CD14-positive monocyte (primary cell): Measurements from ENCODE around the gene DCC. TPM values are rescaled to one million over a fixed set of nuclear protein-coding genes. Genes with fewer than 3 reads are reported as not detected.

Experiments used
- DNase-seq, 3 donors: peaks; one replicate each; pipeline ENCODE4 v3.0.0-alpha.2; 2011 to 2022
- H2AFZ ChIP-seq: 2 replicates; pipeline ENCODE4 v1.6.0; 2012; ENCODE audit warnings: mild to moderate bottlenecking, low read depth, low read length, inconsistent platforms; ENCODE audit not compliant: insufficient read depth, poor library complexity, severe bottlenecking
- H3K27ac ChIP-seq, 2 donors: 1 replicate in 1 of 2; 2 replicates in 1 of 2; pipeline ENCODE4 v1.5.1; 2012 to 2013; ENCODE audit warnings: low read length in 2 of 2, control low read depth in 1 of 2, inconsistent platforms in 1 of 2, low read depth in 1 of 2, mild to moderate bottlenecking in 1 of 2
- H3K27me3 ChIP-seq, 2 donors: one replicate each; pipeline versions ENCODE4 v1.6.0 to v1.6.1; 2011 to 2013; ENCODE audit warnings: low read length in 2 of 2; ENCODE audit not compliant: control insufficient read depth in 2 of 2, insufficient read depth in 2 of 2
- H3K36me3 ChIP-seq, 2 donors: replicated peaks in 1 of 2; 1 replicate in 1 of 2; 2 replicates in 1 of 2; pipeline versions ENCODE4 v1.5.1 to v1.6.1; 2012 to 2013; ENCODE audit warnings: low read length in 2 of 2, control low read depth in 1 of 2, inconsistent platforms in 1 of 2, mild to moderate bottlenecking in 1 of 2; ENCODE audit not compliant: insufficient read depth in 2 of 2, control insufficient read depth in 1 of 2
- H3K4me1 ChIP-seq, 2 donors: 1 replicate in 1 of 2; 2 replicates in 1 of 2; pipeline versions ENCODE4 v1.5.1 to v1.6.1; 2012 to 2013; ENCODE audit warnings: low read length in 2 of 2, control low read depth in 1 of 2, inconsistent platforms in 1 of 2, mild to moderate bottlenecking in 1 of 2, moderate library complexity in 1 of 2; ENCODE audit not compliant: insufficient read depth in 2 of 2, control insufficient read depth in 1 of 2
- H3K4me2 ChIP-seq: replicated peaks from 2 replicates; pipeline ENCODE3; 2012; ENCODE audit warnings: low read length, moderate library complexity, mild to moderate bottlenecking; ENCODE audit not compliant: poor library complexity, severe bottlenecking; ENCODE audit errors: extremely low read depth
- H3K4me3 ChIP-seq, 3 experiments: fragments of 200-600 bp in 1 of 3; sonication (generic) in 1 of 3; replicated peaks in 1 of 3; 1 replicate in 2 of 3; 2 replicates in 1 of 3; pipeline ENCODE4 v1.5.1; 2011 to 2013; ENCODE audit warnings: low read length in 3 of 3, mild to moderate bottlenecking in 3 of 3, control low read depth in 2 of 3, low read depth in 2 of 3, inconsistent platforms in 1 of 3, moderate library complexity in 1 of 3
- H3K79me2 ChIP-seq: 2 replicates; pipeline ENCODE4 v1.6.0; 2012; ENCODE audit warnings: mild to moderate bottlenecking, control low read depth, inconsistent platforms, low read length, moderate library complexity; ENCODE audit not compliant: insufficient read depth
- H3K9ac ChIP-seq: 2 replicates; pipeline ENCODE4 v1.6.0; 2017; ENCODE audit warnings: low read length, mild to moderate bottlenecking; ENCODE audit not compliant: insufficient read depth, poor library complexity, severe bottlenecking
- H3K9me3 ChIP-seq, 2 donors: replicated peaks in 1 of 2; 1 replicate in 1 of 2; 2 replicates in 1 of 2; pipeline versions ENCODE4 v1.5.1 to v1.6.1; 2012 to 2013; ENCODE audit warnings: low read length in 2 of 2, control low read depth in 1 of 2; ENCODE audit not compliant: control insufficient read depth in 1 of 2, insufficient read depth in 1 of 2
- H4K20me1 ChIP-seq: 2 replicates; pipeline ENCODE4 v1.6.0; 2012; ENCODE audit warnings: mild to moderate bottlenecking, low read length, control low read depth, moderate library complexity; ENCODE audit not compliant: insufficient read depth
- H3K27ac Mint-ChIP-seq, 7 donors: one replicate each; pipeline ENCODE4 v1.8.0; 2020; ENCODE audit warnings: mild to moderate bottlenecking in 7 of 7, mixed read lengths in 7 of 7, moderate library complexity in 6 of 7, inconsistent platforms in 2 of 7
- H3K27me3 Mint-ChIP-seq, 3 donors: one replicate each; pipeline ENCODE4 v1.8.0; 2021 to 2022; ENCODE audit warnings: low read depth in 3 of 3, mild to moderate bottlenecking in 3 of 3, mixed read lengths in 3 of 3, moderate library complexity in 3 of 3, inconsistent platforms in 1 of 3
- H3K36me3 Mint-ChIP-seq, 2 donors: one replicate each; pipeline ENCODE4 v1.8.0; 2020; ENCODE audit warnings: mixed read lengths in 2 of 2, inconsistent platforms in 1 of 2, mild to moderate bottlenecking in 1 of 2
- H3K4me1 Mint-ChIP-seq: one replicate; pipeline ENCODE4 v1.8.0; 2020; ENCODE audit warnings: mild to moderate bottlenecking, mixed read lengths
- H3K4me3 Mint-ChIP-seq, 2 donors: one replicate each; pipeline ENCODE4 v1.8.0; 2020; ENCODE audit warnings: mild to moderate bottlenecking in 2 of 2, mixed read lengths in 2 of 2, moderate library complexity in 1 of 2
- H3K9me3 Mint-ChIP-seq, 7 donors: one replicate each; pipeline ENCODE4 v1.8.0; 2020 to 2022; ENCODE audit warnings: mixed read lengths in 7 of 7, mild to moderate bottlenecking in 6 of 7, moderate library complexity in 6 of 7, inconsistent platforms in 2 of 7
- CTCF ChIP-seq: fragments of 200-600 bp; IDR thresholded peaks from one replicate; pipeline ENCODE4 v1.8.0; 2022; ENCODE audit warnings: antibody characterized with exemption, mild to moderate bottlenecking
- WGBS: methylation state at CpG from one replicate; pipeline ENCODE4 v1.1.5; 2013; ENCODE audit warnings: missing lambda C conversion rate; ENCODE audit not compliant: insufficient coverage; 5-methylcytosine and 5-hydroxymethylcytosine counted together
- intact Hi-C, 2 donors: fragments of 100-400 bp; cut with micrococcal nuclease; formaldehyde crosslinking; loops; one replicate each; pipeline versions ENCODE4 v1.15.0 to v1.15.1; 2023
- polyA plus RNA-seq, 3 donors: library from polyadenylated mRNA; depleted of rRNA in 1 of 3; unstranded in 2 of 3; stranded (reverse) in 1 of 3; fragments of 300-500 nt in 2 of 3; fragments of >200 nt in 1 of 3; fragmentation: Illumina TruSeq in 2 of 3; gene quantifications; 1 replicate in 2 of 3; 2 replicates in 1 of 3; pipeline ENCODE4 v1.2.3, GENCODE V29; 2012 to 2021

Gene DCC
- polyA plus RNA-seq, 3 donors = not detected

GRCh38 chr18:53472546-53472945 lies 1132.5 kb downstream of the DCC start:
- H3K27ac Mint-ChIP-seq = no peak overlapping the region
- no peak for DNase-seq
- Histone ChIP-seq H3K36me3 (no peaks in the 10 kb centered on the region), H4K20me1 (no peaks in the 10 kb centered on the region), H3K27ac (no peak overlapping the region), H3K4me1 (no peaks in the 10 kb centered on the region), H3K4me2 (no peak overlapping the region), H3K79me2 (no peaks in the 10 kb centered on the region), H3K27me3 (no peaks in the 10 kb centered on the region), H3K4me3 (no peak overlapping the region), H3K9me3 (peaks cover 3 to 12% of the 10 kb centered on the region in 2 donors), H3K9ac (no peak overlapping the region), H2AFZ (no peak overlapping the region)
- TF ChIP-seq CTCF = no peak
- intact Hi-C loops = no loop called here
- peaks cover 3 to 17% (median 7%) of the 10 kb centered on the region in 7 donors for H3K9me3 Mint-ChIP-seq
- H3K36me3 Mint-ChIP-seq = no peaks in the 10 kb centered on the region
- H3K4me3 Mint-ChIP-seq = no peak overlapping the region
- 39% methylated on average over 2 of the region's 2 CpGs for WGBS
- no peaks in the 10 kb centered on the region for H3K27me3 Mint-ChIP-seq
- no peaks in the 10 kb centered on the region for H3K4me1 Mint-ChIP-seq

GRCh38 chr18:53478155-53478554 lies 1138.2 kb downstream of the DCC start:
- Mint-ChIP-seq H3K27ac (no peak overlapping the region), H3K4me3 (no peak overlapping the region), H3K27me3 (no peaks in the 10 kb centered on the region), H3K9me3 (peaks cover 0 to 15% (median 7%) of the 10 kb centered on the region in 7 donors), H3K4me1 (no peaks in the 10 kb centered on the region), H3K36me3 (no peaks in the 10 kb centered on the region)
- H3K79me2 ChIP-seq = no peaks in the 10 kb centered on the region
- no peaks in the 10 kb centered on the region for H4K20me1 ChIP-seq
- intact Hi-C loops = no loop called here
- no peak for DNase-seq
- no peak overlapping the region for H3K4me3 ChIP-seq
- H2AFZ ChIP-seq = no peak overlapping the region
- no peak overlapping the region for H3K4me2 ChIP-seq
- H3K9ac ChIP-seq = no peak overlapping the region
- no peaks in the 10 kb centered on the region for H3K27me3 ChIP-seq
- TF ChIP-seq CTCF = no peak
- peaks cover 0 to 9% of the 10 kb centered on the region in 2 donors for H3K9me3 ChIP-seq
- no peak overlapping the region for H3K27ac ChIP-seq
- H3K36me3 ChIP-seq = no peaks in the 10 kb centered on the region
- WGBS = 60% methylated on average over 1 of the region's 3 CpGs
- H3K4me1 ChIP-seq = no peaks in the 10 kb centered on the region
